NB4 (cell line): ENCODE measurements around the gene CLCN7.
A peak's percentile ranks its signal among the peaks of the same experiment; 100 is the strongest.

Experiments used
- POLR2A ChIP-seq: IDR thresholded peaks from 2 replicates; pipeline ENCODE4 v1.6.1; 2011; ENCODE audit warnings: mild to moderate bottlenecking; ENCODE audit not compliant: insufficient read length; ENCODE audit errors: extremely low read depth
- TF ChIP-seq, protein P1 (sequence below): IDR thresholded peaks from one replicate; pipeline ENCODE4 v1.5.1; 2012; ENCODE audit warnings: low read depth, low read length
- TF ChIP-seq, protein P2 (sequence below): IDR thresholded peaks from 2 replicates; pipeline ENCODE4 v1.6.1; 2011; ENCODE audit warnings: low read depth, low read length

DNA sequence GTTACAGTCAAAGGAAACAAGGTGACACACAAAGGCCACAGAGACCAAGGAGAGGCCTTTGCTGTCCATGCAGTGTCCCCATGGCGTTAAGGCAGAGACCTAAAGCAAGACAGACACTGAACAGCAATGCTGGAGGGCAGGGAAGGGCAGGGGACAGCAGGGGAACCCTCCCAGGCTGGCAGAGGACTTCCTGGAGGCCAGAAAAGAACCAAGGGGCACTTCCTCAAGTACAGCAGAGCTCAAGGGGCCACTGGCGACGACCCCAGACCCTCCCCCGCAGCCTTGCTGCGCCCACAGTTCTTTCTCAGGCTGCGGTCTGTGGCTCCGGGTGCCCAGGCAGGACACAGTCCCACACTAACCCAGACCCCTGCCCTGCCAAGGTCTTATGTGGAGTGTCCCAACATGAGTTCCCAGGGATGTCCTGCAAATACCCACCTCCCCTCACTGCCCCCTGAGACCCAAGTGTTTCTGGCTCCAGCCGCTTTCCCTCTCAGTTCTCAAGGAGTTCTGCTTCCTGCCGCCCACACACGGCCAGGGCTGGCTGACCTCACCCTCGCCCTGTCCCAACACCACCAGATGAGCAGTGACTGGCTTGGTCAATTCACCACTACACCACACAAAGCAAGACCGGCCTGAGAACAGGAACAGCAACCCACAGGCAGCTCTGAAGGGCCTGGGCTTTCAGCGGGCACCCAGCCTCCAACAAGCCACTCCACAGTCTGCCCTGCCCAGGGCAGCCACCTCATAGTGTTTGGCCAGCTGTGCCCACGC is 4.2 kb downstream of the CLCN7 start:
- peak; percentile 39 for TF ChIP-seq POLR2A
- TF ChIP-seq, protein P1, sequence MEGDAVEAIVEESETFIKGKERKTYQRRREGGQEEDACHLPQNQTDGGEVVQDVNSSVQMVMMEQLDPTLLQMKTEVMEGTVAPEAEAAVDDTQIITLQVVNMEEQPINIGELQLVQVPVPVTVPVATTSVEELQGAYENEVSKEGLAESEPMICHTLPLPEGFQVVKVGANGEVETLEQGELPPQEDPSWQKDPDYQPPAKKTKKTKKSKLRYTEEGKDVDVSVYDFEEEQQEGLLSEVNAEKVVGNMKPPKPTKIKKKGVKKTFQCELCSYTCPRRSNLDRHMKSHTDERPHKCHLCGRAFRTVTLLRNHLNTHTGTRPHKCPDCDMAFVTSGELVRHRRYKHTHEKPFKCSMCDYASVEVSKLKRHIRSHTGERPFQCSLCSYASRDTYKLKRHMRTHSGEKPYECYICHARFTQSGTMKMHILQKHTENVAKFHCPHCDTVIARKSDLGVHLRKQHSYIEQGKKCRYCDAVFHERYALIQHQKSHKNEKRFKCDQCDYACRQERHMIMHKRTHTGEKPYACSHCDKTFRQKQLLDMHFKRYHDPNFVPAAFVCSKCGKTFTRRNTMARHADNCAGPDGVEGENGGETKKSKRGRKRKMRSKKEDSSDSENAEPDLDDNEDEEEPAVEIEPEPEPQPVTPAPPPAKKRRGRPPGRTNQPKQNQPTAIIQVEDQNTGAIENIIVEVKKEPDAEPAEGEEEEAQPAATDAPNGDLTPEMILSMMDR: no peak
- TF ChIP-seq, protein P2, sequence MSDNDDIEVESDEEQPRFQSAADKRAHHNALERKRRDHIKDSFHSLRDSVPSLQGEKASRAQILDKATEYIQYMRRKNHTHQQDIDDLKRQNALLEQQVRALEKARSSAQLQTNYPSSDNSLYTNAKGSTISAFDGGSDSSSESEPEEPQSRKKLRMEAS: no peak
